A549 (cell line): ENCODE measurements around the gene FBXO7. TPM values are rescaled to one million over a fixed set of nuclear protein-coding genes. Genes with fewer than 3 reads are reported as not detected.

Source experiments
- ATAC-seq, 2 experiments: fragments of 200-7000 bp in 1 of 2; fragments of >200 bp in 1 of 2; cut with Nextera tagmentation in 1 of 2; cut with Tn5 transposase in 1 of 2; 3 replicates each; pipeline versions ENCODE4 v1.8.0 to v1.9.1; 2018 to 2020; ENCODE audit warnings: mild to moderate bottlenecking in 1 of 2, moderate library complexity in 1 of 2
- CTCF ChIA-PET: fragments of 300-600 bp; sonication (Branson Sonifier 250); formaldehyde crosslinking; extraction: SDS; loops from one replicate; lab custom pipeline; 2021; ENCODE audit warnings: antibody characterized with exemption, inconsistent platforms; lab: Yijun Ruan, JAX
- POLR2A ChIA-PET: fragments of 350-600 bp; formaldehyde crosslinking; extraction: SDS; loops from one replicate; lab custom pipeline; 2021; ENCODE audit warnings: antibody characterized with exemption, inconsistent platforms; lab: Yijun Ruan, JAX
- DNase-seq, 2 experiments: peaks; one replicate each; pipeline versions ENCODE4 v3.0.0 to v3.0.0-alpha.2; 2011 to 2016; ENCODE audit warnings: low read depth in 1 of 2, low spot score in 1 of 2
- FAIRE-seq: peaks from 2 replicates; lab custom pipeline; 2011; peaks lifted over from hg19 to GRCh38; lab: Jason Lieb, UNC
- H3K27ac ChIP-seq, 2 experiments: fragments of >200 bp; sonication (Bioruptor Twin); formaldehyde crosslinking; 3 replicates each; pipeline ENCODE4 v1.5.1; 2016 to 2017
- H3K4me1 ChIP-seq: fragments of >200 bp; sonication (Bioruptor Twin); formaldehyde crosslinking; 3 replicates; pipeline ENCODE4 v1.6.1; 2016
- H3K4me2 ChIP-seq: fragments of >200 bp; sonication (Bioruptor Twin); formaldehyde crosslinking; 3 replicates; pipeline ENCODE4 v1.6.1; 2016
- H3K4me3 ChIP-seq: fragments of >200 bp; sonication (Bioruptor Twin); formaldehyde crosslinking; 3 replicates; pipeline ENCODE4 v1.5.1; 2016
- H3K9me3 ChIP-seq: fragments of >200 bp; sonication (Bioruptor Twin); formaldehyde crosslinking; 3 replicates; pipeline ENCODE4 v1.6.1; 2016
- CBX2 ChIP-seq: fragments of 200-600 bp; sonication (generic); IDR thresholded peaks from 2 replicates; pipeline ENCODE4 v1.6.1; 2016; ENCODE audit warnings: low read depth, mild to moderate bottlenecking, borderline replicate concordance
- CHD2 ChIP-seq: fragments of 150-350 bp; IDR thresholded peaks from 2 replicates; pipeline ENCODE4 v1.6.1; 2014; ENCODE audit warnings: low read length; ENCODE audit not compliant: partially characterized antibody
- CHD4 ChIP-seq: fragments of 200-600 bp; sonication (generic); IDR thresholded peaks from 2 replicates; pipeline ENCODE4 v1.6.1; 2016; ENCODE audit warnings: antibody characterized with exemption, mild to moderate bottlenecking, borderline replicate concordance
- EHF ChIP-seq: fragments of 250-450 bp; sonication (Bioruptor Pico); IDR thresholded peaks from 2 replicates; pipeline ENCODE4 v1.5.0; 2020; ENCODE audit warnings: mild to moderate bottlenecking
- EHMT2 ChIP-seq: fragments of 200-600 bp; sonication (generic); IDR thresholded peaks from 2 replicates; pipeline ENCODE4 v1.6.1; 2016; ENCODE audit warnings: antibody characterized with exemption, low read depth, mild to moderate bottlenecking, moderate library complexity
- EP300 ChIP-seq, 2 experiments: fragments of >200 bp; sonication (Bioruptor Twin); formaldehyde crosslinking; IDR thresholded peaks; 2 replicates in 1 of 2; 3 replicates in 1 of 2; pipeline ENCODE4 v1.6.1; 2016 to 2017
- ESRRA ChIP-seq: fragments of 150-350 bp; IDR thresholded peaks from 2 replicates; pipeline ENCODE4 v1.6.1; 2014; ENCODE audit warnings: mild to moderate bottlenecking, low read length, borderline replicate concordance
- FOSB ChIP-seq: fragments of 250-450 bp; sonication (Bioruptor Pico); IDR thresholded peaks from 2 replicates; pipeline ENCODE4 v1.5.0; 2020; ENCODE audit warnings: mild to moderate bottlenecking, moderate library complexity
- FOSL2 ChIP-seq, 2 experiments: fragments of 450-650 bp in 1 of 2; fragments of >200 bp in 1 of 2; sonication (Bioruptor Twin) in 1 of 2; formaldehyde crosslinking; IDR thresholded peaks; 2 replicates each; pipeline versions ENCODE4 v1.5.0 to v1.6.1; 2016 to 2020; ENCODE audit warnings: mild to moderate bottlenecking in 1 of 2, moderate library complexity in 1 of 2
- HDAC2 ChIP-seq: fragments of 200-600 bp; sonication (generic); IDR thresholded peaks from 2 replicates; pipeline ENCODE4 v1.6.1; 2016
- HES2 ChIP-seq: fragments of >200 bp; sonication (Bioruptor Twin); formaldehyde crosslinking; IDR thresholded peaks from 2 replicates; pipeline ENCODE4 v1.6.1; 2016
- JUNB ChIP-seq: fragments of >200 bp; sonication (Bioruptor Twin); formaldehyde crosslinking; IDR thresholded peaks from 2 replicates; pipeline ENCODE4 v1.6.1; 2016
- KDM1A ChIP-seq: fragments of 200-600 bp; sonication (generic); IDR thresholded peaks from 2 replicates; pipeline ENCODE4 v1.6.1; 2016; ENCODE audit warnings: low read depth, mild to moderate bottlenecking
- KDM5A ChIP-seq: fragments of 200-600 bp; sonication (generic); IDR thresholded peaks from 2 replicates; pipeline ENCODE4 v1.6.1; 2016; ENCODE audit warnings: antibody characterized with exemption, mild to moderate bottlenecking
- MAFK ChIP-seq: fragments of 450-650 bp; IDR thresholded peaks from 2 replicates; pipeline ENCODE4 v1.6.1; 2014; ENCODE audit not compliant: partially characterized antibody
- MYC ChIP-seq: IDR thresholded peaks from 2 replicates; pipeline ENCODE4 v1.6.1; 2012; ENCODE audit warnings: mild to moderate bottlenecking, inconsistent platforms, low read length, improper control_type of control experiment, borderline replicate concordance
- POLR2AphosphoS2 ChIP-seq: conservative IDR thresholded peaks from 2 replicates; pipeline ENCODE4 v1.6.1; 2012; ENCODE audit warnings: low read length, improper control_type of control experiment, inconsistent platforms
- RAD21 ChIP-seq, 2 experiments: fragments of >200 bp in 1 of 2; sonication (Bioruptor Twin) in 1 of 2; formaldehyde crosslinking in 1 of 2; IDR thresholded peaks in 1 of 2; conservative IDR thresholded peaks in 1 of 2; 2 replicates in 1 of 2; 3 replicates in 1 of 2; pipeline ENCODE4 v1.6.1; 2012 to 2018; ENCODE audit warnings: inconsistent platforms in 1 of 2
- RARB ChIP-seq: fragments of 250-450 bp; sonication (Bioruptor Pico); IDR thresholded peaks from 2 replicates; pipeline ENCODE4 v1.8.0; 2021; ENCODE audit warnings: mild to moderate bottlenecking, moderate library complexity
- RCOR1 ChIP-seq: fragments of 150-350 bp; IDR thresholded peaks from 2 replicates; pipeline ENCODE4 v1.6.1; 2014; ENCODE audit warnings: antibody characterized with exemption, low read length, low read depth
- RFX5 ChIP-seq: fragments of 450-650 bp; IDR thresholded peaks from 2 replicates; pipeline ENCODE4 v1.7.1; 2014; ENCODE audit warnings: antibody characterized with exemption, mild to moderate bottlenecking, moderate library complexity
- RNF2 ChIP-seq: fragments of 200-600 bp; sonication (generic); IDR thresholded peaks from 2 replicates; pipeline ENCODE4 v1.6.1; 2016; ENCODE audit warnings: low read depth, mild to moderate bottlenecking, antibody characterized with exemption, moderate library complexity, borderline replicate concordance
- SREBF2 ChIP-seq: fragments of 450-650 bp; IDR thresholded peaks from 2 replicates; pipeline ENCODE4 v1.6.1; 2014; ENCODE audit warnings: mild to moderate bottlenecking, moderate library complexity
- TFCP2L1 ChIP-seq: fragments of 250-450 bp; sonication (Bioruptor Pico); IDR thresholded peaks from 2 replicates; pipeline ENCODE4 v1.5.0; 2021; ENCODE audit warnings: mild to moderate bottlenecking
- ZC3H11A ChIP-seq: fragments of 450-650 bp; IDR thresholded peaks from 2 replicates; pipeline ENCODE4 v1.6.1; 2014; ENCODE audit warnings: antibody characterized with exemption, mild to moderate bottlenecking
- ZFP36 ChIP-seq: fragments of 450-650 bp; IDR thresholded peaks from 2 replicates; pipeline ENCODE4 v1.6.1; 2014; ENCODE audit warnings: borderline replicate concordance; ENCODE audit not compliant: partially characterized antibody
- ZSCAN20 ChIP-seq: fragments of 250-450 bp; sonication (Bioruptor Pico); IDR thresholded peaks from 2 replicates; pipeline ENCODE4 v1.8.0; 2022; ENCODE audit warnings: mild to moderate bottlenecking, moderate library complexity
- WGBS: methylation state at CpG from one replicate; pipeline ENCODE4 v1.1.6; 2017; ENCODE audit errors: missing lambda C conversion rate; 5-methylcytosine and 5-hydroxymethylcytosine counted together
- polyA plus RNA-seq, 4 experiments: library from polyadenylated mRNA; depleted of rRNA in 3 of 4; stranded (reverse); fragments of >200 nt; fragmentation: RNase III in 1 of 4; extraction: RNeasy Plus Mini Kit Qiagen cat#74134 plus additional on column Dnase treatment in 1 of 4; gene quantifications; 2 replicates in 3 of 4; 3 replicates in 1 of 4; pipeline ENCODE4 v1.2.3, GENCODE V29; 2011 to 2017
- TF ChIP-seq, protein P1 (sequence below): fragments of 150-350 bp; IDR thresholded peaks from 2 replicates; pipeline ENCODE4 v1.6.1; 2014; ENCODE audit warnings: low read depth, mild to moderate bottlenecking, low read length
- TF ChIP-seq, protein P2 (sequence below): fragments of >200 bp; sonication (Bioruptor Twin); formaldehyde crosslinking; IDR thresholded peaks from 3 replicates; pipeline ENCODE4 v1.6.1; 2016
- TF ChIP-seq, protein P3 (sequence below): fragments of 250-450 bp; sonication (Bioruptor Pico); IDR thresholded peaks from 2 replicates; pipeline ENCODE4 v1.5.0; 2021; ENCODE audit warnings: mild to moderate bottlenecking, moderate library complexity, borderline replicate concordance

FBXO7 gene
- polyA plus RNA-seq, 2 of the 4 experiments (the other 2 are of a cell fraction): 58.0 to 131 TPM

GRCh38 chr22:32520612-32521011, 46.0 kb downstream of the FBXO7 start (continued):
- TF ChIP-seq KDM5A (no peak), RAD21 (conservative IDR thresholded peaks at IDR 0.05 in 1 of 2, IDR thresholded peaks at IDR 0.05 in 1 of 2) (no peak), ESRRA (no peak)

DNA sequence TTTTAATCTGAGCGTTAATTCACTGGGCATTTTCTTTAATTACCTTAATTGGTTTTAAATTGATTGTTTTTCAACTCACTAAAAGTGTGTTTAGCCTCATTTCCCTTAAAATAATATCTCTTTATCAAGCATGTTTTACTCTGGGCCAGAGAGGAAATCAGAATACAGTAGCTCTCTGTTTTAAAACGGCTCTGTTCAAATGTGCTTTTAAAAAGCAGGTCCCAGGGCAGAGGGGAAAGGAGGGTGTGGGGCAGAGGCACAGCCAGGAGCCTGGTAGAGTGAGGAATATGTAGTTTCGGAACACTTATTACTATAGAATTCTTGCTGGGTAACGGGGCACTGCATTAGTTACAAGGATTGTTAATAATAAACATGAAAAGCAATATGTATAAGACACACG, 47.6 kb downstream of the FBXO7 start:
- CTCF ChIA-PET: interaction anchor here (1.3 to 4.5 kb wide), 2 partner anchors 274 to 479 kb away, joined by 3 to 17 read pairs; no protein-coding TSS in a partner anchor
- Histone ChIP-seq H3K9me3 (no peaks in the 10 kb centered on the region), H3K27ac (no peak overlapping the region), H3K4me2 (no peak overlapping the region), H3K4me1 (no peaks in the 10 kb centered on the region), H3K4me3 (no peak overlapping the region)
- FAIRE-seq: no peak
- TF ChIP-seq CHD2 (no peak), RFX5 (no peak), EHF (CRISPR knock-in tag) (no peak), TFCP2L1 (CRISPR knock-in tag) (no peak), HES2 (no peak), SREBF2 (no peak), MAFK (no peak), KDM1A (no peak), RCOR1 (no peak)
- TF ChIP-seq, protein P1, sequence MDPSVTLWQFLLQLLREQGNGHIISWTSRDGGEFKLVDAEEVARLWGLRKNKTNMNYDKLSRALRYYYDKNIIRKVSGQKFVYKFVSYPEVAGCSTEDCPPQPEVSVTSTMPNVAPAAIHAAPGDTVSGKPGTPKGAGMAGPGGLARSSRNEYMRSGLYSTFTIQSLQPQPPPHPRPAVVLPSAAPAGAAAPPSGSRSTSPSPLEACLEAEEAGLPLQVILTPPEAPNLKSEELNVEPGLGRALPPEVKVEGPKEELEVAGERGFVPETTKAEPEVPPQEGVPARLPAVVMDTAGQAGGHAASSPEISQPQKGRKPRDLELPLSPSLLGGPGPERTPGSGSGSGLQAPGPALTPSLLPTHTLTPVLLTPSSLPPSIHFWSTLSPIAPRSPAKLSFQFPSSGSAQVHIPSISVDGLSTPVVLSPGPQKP: no peak
- POLR2A ChIA-PET: no interaction called here
- WGBS: 46% methylated on average over 5 of the region's 5 CpGs
- no peak for ATAC-seq
- DNase-seq: no peak

GRCh38 chr22:32527756-32528155, 53.1 kb downstream of the FBXO7 start:
- Histone ChIP-seq H3K4me1 (peaks cover 3% of the 10 kb centered on the region; the same call in 2 of the 3 replicates), H3K9me3 (no peaks in the 10 kb centered on the region), H3K4me3 (no peak overlapping the region), H3K4me2 (no peak overlapping the region), H3K27ac (no peak overlapping the region)
- DNase-seq: no peak
- WGBS: 30% methylated on average over 3 of the region's 5 CpGs
- TF ChIP-seq EHMT2 (no peak), ZC3H11A (no peak), POLR2AphosphoS2 (no peak), HDAC2 (no peak), SREBF2 (no peak), JUNB (no peak), MYC (no peak), RARB (CRISPR knock-in tag) (no peak), ZFP36 (no peak), CBX2 (no peak), CHD4 (no peak), KDM5A (no peak), RNF2 (no peak), EP300 (IDR thresholded peaks at IDR 0.05) (no peak), FOSL2 (IDR thresholded peaks at IDR 0.05) (no peak), FOSL2 (CRISPR knock-in tag; IDR thresholded peaks at IDR 0.05) (no peak), FOSB (CRISPR knock-in tag) (no peak), ZSCAN20 (CRISPR knock-in tag) (no peak)
- TF ChIP-seq, protein P2, sequence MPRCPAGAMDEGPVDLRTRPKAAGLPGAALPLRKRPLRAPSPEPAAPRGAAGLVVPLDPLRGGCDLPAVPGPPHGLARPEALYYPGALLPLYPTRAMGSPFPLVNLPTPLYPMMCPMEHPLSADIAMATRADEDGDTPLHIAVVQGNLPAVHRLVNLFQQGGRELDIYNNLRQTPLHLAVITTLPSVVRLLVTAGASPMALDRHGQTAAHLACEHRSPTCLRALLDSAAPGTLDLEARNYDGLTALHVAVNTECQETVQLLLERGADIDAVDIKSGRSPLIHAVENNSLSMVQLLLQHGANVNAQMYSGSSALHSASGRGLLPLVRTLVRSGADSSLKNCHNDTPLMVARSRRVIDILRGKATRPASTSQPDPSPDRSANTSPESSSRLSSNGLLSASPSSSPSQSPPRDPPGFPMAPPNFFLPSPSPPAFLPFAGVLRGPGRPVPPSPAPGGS: no peak
- TF ChIP-seq, protein P3, sequence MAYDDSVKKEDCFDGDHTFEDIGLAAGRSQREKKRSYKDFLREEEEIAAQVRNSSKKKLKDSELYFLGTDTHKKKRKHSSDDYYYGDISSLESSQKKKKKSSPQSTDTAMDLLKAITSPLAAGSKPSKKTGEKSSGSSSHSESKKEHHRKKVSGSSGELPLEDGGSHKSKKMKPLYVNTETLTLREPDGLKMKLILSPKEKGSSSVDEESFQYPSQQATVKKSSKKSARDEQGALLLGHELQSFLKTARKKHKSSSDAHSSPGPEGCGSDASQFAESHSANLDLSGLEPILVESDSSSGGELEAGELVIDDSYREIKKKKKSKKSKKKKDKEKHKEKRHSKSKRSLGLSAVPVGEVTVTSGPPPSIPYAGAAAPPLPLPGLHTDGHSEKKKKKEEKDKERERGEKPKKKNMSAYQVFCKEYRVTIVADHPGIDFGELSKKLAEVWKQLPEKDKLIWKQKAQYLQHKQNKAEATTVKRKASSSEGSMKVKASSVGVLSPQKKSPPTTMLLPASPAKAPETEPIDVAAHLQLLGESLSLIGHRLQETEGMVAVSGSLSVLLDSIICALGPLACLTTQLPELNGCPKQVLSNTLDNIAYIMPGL: no peak
- POLR2A ChIA-PET: no interaction called here
- ATAC-seq: no peak
- CTCF ChIA-PET: interaction anchor here (0.9 to 10.5 kb wide), 15 partner anchors 10 to 599 kb away, joined by 3 to 187 read pairs (median 6); partner anchors contain the start of gene TIMP3
- FAIRE-seq: no peak
